Prostate gland (tissue), 2 donors: ENCODE results near the gene AKAP13.

Experiments used
- POLR2A ChIP-seq: fragments of 450-650 bp; IDR thresholded peaks from one replicate; pipeline ENCODE4 v1.6.1; 2016; ENCODE audit warnings: antibody characterized with exemption, mild to moderate bottlenecking
- POLR2AphosphoS5 ChIP-seq: sonication (generic); formaldehyde crosslinking; IDR thresholded peaks from one replicate; pipeline ENCODE4 v1.6.1; 2017; ENCODE audit warnings: antibody characterized with exemption
- TF ChIP-seq, protein P1 (sequence below), 4 experiments: fragments of 200-600 bp in 2 of 4; fragments of 450-650 bp in 2 of 4; sonication (generic) in 2 of 4; IDR thresholded peaks; 1 replicate in 3 of 4; 2 replicates in 1 of 4; pipeline ENCODE4 v1.5.1; 2016 to 2019; ENCODE audit warnings: antibody characterized with exemption in 4 of 4, mild to moderate bottlenecking in 2 of 4, moderate library complexity in 2 of 4

DNA sequence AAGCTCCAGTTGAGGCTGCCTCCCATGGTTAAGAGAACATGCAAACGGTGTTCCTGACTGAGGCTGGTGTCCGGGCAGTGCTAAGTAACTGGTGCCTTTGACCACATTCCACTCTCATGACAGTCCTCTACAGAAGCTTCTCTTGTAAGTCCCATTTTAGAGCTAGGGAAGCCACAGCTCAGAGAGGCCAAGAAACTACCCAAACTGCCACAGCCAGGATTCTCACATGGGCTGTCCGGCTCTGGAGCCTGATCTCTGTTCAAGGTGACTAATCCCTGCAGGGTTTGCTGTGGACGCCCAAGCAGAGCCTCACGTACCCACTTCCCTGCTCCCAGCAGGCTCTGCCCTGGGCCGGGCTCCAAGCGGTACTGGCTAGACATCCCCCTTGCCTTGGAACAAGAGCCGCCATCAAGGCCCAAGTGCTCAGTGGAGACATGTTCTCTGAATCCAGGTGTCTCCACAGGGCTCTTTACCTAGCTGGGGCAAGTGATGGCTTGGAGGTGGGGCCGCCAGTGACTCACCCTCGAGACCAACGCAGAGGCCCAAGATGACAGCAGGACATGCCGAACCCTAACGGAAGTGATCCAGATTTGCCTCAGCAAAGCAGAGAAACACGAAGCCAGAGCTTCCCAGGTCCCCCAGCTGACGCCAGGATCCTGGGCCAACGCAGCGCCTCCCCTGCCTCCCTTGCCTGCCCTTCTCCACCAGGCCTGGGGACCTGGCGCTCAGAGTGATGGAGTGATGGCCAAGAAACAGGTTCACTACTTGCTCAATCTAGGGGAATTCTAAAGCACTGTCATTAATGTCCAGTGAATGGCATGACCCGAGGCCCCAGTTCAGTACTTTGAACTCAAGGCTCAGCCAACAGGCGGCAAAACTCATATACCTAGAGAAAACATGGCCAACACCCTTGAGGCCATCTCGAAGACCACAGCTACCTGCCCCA lies 390.0 kb downstream of the AKAP13 start:
- TF ChIP-seq, protein P1, sequence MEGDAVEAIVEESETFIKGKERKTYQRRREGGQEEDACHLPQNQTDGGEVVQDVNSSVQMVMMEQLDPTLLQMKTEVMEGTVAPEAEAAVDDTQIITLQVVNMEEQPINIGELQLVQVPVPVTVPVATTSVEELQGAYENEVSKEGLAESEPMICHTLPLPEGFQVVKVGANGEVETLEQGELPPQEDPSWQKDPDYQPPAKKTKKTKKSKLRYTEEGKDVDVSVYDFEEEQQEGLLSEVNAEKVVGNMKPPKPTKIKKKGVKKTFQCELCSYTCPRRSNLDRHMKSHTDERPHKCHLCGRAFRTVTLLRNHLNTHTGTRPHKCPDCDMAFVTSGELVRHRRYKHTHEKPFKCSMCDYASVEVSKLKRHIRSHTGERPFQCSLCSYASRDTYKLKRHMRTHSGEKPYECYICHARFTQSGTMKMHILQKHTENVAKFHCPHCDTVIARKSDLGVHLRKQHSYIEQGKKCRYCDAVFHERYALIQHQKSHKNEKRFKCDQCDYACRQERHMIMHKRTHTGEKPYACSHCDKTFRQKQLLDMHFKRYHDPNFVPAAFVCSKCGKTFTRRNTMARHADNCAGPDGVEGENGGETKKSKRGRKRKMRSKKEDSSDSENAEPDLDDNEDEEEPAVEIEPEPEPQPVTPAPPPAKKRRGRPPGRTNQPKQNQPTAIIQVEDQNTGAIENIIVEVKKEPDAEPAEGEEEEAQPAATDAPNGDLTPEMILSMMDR (IDR thresholded peaks at IDR 0.05) = no peak
- TF ChIP-seq POLR2AphosphoS5 (no peak), POLR2A (no peak)
